ENCODE results near the gene CHURC1.

GRCh38 chr14:64963611-64964010, 49.4 kb downstream of the CHURC1 start:
- no peak for TF ChIP-seq MYNN (tag by site-specific recombination; IDR thresholded peaks at IDR 0.05; ENCODE audit: borderline replicate concordance)
- no peak for TF ChIP-seq PBX3 (CRISPR knock-in tag; IDR thresholded peaks at IDR 0.05)
- TF ChIP-seq CTCF (tag by site-specific recombination; IDR thresholded peaks at IDR 0.05), result no peak

Measured in HEK293 (cell line).